HG03064 (cell line): Measurements from ENCODE around the gene ZNF784.

Source experiments
- ATAC-seq: cut with Tn5 transposase; IDR thresholded peaks from one replicate; pipeline ENCODE4 v1.9.1; 2021; ENCODE audit warnings: low read depth; ENCODE audit not compliant: unreplicated experiment

Gene ZNF784

DNA sequence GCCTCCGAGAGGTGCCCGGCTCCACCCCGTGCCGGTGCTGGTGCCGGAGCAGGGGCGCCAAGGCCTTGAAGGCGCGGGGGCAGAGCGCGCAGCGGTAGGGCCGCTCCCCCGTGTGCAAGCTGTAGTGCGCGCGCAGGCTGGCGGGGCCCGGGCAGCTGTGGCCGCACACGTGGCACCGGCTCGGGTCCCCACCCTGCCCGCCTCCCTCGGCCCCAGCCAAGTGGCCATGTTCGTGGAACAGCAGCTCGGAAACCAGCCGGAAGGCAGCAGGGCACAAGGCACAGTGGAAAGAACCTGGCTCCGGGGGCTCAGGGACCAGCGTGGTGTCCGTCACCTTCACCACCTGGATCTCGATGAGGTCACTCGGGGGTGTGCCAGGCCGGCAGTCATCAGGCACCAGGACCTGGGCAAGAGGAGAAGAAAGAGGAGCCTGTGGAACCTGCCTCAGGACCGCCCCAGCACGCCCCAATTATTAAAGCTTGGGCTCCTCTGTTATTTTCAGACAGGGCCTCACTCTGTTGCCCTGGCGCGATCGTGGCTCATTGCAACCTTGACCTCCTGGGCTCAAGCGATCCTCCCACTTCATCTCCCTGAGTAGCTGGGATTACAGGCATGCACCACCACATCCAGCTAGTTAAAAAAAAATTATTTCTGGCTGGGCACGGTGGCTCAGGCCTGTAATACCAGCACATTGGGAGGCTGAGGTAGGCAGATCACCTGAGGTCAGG is 2.0 kb downstream of the ZNF784 start:
- ATAC-seq, result no peak

DNA sequence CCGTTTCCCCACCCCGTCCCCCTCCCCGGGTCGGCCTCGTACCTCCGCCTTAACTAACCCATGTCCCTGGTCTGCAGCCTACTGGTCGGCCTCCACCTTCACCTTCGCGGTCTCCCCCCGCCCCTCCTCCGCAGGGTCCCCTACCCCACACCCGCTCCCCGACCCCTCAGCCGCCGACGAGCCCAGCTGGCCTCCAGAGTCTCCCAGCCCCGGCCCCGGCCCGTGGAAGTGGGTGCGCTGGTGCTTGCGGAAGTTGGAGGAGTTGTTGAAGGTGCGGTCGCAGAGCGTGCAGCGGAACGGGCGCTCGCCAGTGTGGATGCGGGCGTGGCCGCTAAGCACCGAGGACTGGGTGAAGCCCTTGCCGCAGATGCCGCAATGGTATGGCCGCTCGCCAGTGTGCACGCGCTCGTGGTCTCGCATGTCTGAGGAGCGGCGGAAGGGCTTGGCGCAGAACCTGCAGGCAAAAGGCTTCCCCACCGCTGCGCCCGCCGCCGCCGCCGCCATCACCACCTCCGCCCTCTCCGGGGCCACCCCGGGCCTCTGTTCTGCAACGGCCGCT is 2.6 kb downstream of the ZNF784 start:
- ATAC-seq, result no peak

GRCh38 chr19:55621205-55621672 is 3.1 kb downstream of the ZNF784 start:
- ATAC-seq, result no peak

GRCh38 chr19:55620410-55621204 is 3.8 kb downstream of the ZNF784 start:
- no peak for ATAC-seq

- ATAC-seq, result no peak
Observed at GRCh38 chr19:55619286-55619685, 5.1 kb downstream of the ZNF784 start.

DNA sequence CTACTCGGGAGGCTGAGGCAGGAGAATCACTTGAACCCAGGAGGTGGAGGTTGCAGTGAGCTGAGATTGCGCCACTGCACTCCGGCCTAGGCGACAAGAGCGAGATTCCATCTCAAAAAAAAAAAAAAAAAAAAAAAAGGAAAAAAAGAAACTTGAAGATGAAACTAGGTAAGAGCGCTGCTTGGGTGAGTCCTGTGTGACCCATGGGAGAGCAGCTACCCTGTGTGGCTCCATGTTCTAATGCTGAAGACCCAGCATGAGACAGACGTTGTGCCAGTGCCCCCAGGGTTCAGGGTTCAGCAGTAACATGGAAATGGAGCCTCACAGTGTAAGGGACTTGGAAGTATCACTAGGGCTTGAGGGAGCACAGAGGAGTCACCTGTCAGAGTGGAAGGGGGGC is 5.9 kb downstream of the ZNF784 start:
- ATAC-seq, result no peak

GRCh38 chr19:55617426-55617825 is 6.9 kb downstream of the ZNF784 start:
- no peak for ATAC-seq

DNA sequence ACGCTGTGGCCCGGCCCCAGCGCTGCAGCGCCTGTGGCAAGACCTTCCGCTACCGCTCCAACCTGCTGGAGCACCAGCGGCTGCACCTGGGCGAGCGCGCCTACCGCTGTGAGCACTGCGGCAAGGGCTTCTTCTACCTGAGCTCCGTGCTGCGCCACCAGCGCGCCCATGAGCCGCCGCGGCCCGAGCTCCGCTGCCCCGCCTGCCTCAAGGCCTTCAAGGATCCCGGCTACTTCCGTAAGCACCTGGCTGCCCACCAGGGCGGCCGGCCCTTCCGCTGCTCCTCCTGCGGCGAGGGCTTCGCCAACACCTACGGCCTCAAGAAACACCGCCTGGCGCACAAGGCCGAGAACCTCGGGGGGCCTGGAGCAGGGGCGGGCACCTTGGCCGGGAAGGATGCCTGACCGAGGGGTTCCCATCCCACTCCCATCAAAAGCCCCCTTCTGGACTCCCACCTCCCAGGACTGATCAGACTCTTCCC is 7.9 kb downstream of the ZNF784 start:
- ATAC-seq, result no peak

- ATAC-seq, result no peak
Observed at GRCh38 chr19:55615543-55616394, 8.6 kb downstream of the ZNF784 start.

GRCh38 chr19:55614711-55615542 is 9.4 kb downstream of the ZNF784 start:
- ATAC-seq, result no peak

DNA sequence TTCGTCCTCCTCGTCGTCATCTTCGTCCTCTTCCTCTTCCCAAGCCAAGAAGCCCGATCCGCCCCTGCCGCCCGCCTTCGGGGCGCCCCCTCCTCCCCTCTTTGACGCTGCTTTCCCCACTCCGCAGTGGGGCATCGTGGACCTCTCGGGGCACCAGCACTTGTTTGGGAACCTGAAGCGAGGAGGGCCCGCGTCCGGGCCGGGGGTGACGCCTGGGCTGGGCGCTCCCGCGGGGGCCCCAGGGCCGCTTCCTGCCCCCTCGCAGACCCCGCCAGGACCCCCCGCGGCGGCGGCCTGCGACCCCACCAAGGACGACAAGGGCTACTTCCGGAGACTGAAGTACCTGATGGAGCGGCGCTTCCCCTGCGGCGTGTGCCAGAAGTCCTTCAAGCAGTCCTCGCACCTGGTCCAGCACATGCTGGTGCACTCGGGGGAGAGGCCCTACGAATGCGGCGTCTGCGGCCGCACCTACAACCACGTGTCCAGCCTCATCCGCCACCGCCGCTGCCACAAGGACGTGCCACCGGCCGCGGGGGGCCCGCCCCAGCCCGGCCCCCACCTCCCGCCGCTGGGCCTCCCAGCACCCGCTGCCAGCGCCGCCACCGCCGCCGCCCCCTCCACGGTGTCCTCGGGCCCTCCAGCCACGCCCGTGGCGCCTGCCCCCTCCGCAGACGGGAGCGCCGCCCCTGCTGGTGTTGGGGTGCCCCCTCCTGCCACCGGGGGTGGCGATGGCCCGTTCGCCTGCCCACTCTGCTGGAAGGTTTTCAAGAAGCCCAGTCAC is 10.2 kb downstream of the ZNF784 start:
- no peak for ATAC-seq

DNA sequence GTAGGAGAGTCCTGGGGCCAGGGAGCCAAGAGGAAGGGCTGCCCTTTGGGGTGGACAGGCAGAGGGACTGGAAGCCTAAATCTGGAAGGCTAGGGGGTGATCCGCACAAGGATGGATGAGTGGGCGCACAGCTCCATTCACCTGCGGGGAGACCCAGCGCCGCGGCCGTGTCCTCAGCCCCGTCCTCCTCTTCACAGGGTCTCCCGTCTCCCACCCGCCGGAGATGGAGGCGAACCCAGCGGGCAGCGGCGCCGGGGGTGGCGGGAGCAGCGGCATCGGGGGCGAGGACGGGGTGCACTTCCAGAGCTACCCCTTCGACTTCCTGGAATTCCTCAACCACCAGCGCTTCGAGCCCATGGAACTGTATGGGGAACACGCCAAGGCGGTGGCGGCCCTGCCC is 11.0 kb downstream of the ZNF784 start:
- ATAC-seq, result no peak

GRCh38 chr19:55611983-55612645 is 12.3 kb downstream of the ZNF784 start:
- no peak for ATAC-seq

DNA sequence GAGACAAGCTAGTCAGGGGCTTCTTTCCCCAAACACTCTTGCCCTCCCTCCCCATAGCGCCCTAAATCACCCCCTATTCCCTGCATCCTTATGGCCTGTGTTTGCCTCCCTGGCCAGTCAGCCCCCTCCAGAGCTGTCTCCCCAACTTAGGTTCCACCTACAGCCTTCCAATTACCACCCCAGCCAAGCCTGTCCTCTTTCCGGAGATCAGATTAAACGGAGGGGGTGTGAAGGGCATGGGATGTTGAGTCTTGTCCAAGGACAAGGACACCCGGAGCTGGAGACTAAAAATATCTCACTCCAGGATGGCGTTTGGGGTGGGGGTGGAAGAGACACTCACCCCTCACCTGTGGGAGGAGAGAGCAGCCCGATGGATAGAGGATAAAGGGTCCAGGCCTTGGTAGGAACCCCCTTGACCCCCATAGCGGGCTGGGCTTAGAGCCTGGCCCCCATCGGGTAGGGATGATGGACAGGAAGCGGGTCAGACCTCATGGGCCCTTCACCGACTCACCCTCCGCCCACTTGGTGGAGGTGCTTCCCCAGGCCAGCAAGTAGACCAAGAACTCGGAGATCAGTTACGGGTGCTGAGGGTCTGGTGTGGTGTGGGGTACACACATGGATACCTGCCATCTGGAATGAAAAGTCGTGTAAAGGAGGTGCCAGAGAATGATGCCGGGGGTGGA is 12.9 kb downstream of the ZNF784 start:
- no peak for ATAC-seq

GRCh38 chr19:55609326-55609725 is 15.0 kb downstream of the ZNF784 start:
- no peak for ATAC-seq

GRCh38 chr19:55606817-55607216 is 17.5 kb downstream of the ZNF784 start:
- no peak for ATAC-seq

DNA sequence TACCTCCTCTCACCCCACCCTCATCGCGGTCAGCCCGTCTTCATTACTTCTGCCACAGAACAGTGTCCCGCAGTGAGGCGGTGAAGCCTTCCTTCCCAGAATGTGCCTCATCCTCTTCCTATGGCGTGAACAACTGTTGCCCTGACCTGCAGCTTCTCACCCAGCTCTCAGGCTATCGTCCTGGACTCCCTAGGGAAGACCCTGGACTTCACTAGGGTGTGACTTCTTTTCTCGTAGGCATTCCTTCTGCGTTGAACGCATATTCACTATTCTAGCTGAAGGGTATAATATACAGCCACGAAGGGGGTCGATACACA is 17.9 kb downstream of the ZNF784 start:
- ATAC-seq, result no peak
